Measurements from ENCODE around the gene TBC1D22A.
"Not testable (repeated sequence)": the region's sequence is repeated elsewhere in the genome, so short reads cannot be mapped to it uniquely, and the experiment has no call there.

The TBC1D22A gene

DNA sequence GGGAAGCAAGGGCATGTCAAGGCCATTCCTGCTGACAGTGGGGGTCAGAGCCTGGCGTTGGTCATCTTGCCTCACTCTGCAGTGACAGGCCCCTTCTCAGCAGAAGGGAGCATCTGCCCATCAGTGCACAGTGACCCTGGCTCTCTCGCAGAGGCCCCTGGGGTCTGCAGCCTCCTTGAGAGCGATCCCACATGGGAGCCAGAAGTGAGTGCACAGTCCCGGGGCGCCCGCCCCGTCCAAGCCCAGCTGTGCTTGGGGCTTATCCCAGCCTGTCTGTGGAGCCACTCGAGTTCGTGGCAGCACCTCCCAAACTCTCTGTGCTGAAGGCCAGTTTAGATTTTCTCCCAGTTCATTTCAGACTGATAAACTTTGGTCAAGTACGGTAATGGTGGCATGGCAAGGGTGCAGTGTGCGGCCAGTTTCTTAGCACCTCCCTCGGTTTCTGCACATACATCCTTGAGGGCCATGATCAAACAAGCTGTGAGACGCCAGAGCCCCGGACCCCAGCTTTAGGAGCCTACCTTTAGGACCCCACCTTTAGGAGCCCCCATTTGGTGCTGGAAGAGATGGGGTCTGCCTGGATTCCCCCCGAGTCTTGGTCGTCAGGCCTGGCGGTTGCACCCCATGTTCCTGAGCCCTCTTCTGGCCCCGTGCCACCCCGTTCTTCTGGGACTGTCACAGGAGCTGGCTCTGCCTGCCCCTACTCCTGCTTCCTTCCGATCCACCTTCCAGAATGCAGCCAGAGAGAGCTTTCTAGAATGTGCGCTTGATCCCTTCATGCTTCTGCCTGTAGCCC lies 369.4 kb downstream of the TBC1D22A start:
- FAIRE-seq, result no peak
- DNase-seq (ENCODE audit: low spot score), result no peak

DNA sequence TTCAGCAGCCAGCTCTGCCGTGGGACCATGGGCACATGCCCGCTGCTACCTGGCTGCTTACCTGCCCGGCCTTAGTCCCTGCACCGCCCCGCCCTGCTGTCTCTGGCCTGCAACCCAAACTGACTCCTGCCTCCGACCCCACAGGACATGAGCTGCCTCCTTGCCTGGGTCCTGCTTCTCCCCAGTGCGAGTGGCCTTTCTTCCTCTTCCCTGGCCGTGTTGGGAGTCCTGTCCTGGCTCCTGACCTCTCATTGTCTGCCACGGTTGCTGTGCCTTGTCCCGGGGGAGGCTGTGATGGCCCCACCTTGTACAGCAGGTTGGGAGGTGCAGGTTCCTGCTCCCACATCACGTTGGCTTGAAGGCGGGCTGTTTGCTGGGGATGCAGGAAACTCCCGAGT lies 370.0 kb downstream of the TBC1D22A start:
- DNase-seq (ENCODE audit: low spot score) (no peak), FAIRE-seq (no peak)

DNA sequence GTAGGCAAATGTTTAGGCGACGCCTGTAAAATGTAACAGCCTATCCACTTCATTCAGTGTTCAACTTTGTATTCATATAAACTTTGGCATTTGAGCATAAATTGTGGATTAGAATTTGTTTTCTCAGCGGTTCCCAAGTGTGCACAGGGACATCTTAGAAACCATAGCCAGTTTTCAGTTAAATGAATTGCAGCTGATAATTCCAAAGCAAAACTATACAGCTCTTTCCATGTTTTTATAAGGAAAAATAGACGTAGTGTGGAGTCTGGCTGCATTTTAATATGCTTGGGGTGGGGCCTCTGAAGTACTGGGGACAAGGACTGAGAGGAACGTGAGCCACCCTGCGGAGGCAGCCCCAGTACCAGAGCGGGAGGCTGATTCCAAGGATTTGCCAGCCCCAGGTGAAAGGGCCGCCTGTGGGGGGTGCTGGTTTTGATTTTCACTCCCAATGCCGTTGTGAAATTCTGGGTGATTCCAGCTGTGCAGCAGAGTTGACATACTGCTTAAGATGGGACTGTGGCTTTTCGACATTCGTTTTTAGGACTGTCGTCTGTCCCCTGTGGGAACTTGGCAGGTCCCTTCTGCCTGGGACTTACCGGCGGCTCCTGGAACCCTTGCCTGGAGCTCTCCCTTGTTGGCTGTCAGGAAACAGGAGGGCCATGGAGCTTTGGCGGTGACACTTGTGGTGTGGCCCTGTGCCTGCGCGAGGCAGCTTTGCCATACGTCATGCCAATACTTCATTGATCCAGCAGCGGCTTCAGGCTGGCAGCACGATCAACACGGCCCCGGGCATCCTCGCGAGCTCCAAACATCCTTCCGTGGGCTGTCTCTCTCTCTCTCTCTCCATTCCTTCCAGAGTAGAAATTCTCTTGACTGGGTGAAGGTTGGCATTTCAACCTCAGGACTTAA lies 370.9 kb downstream of the TBC1D22A start:
- no peak for DNase-seq (ENCODE audit: low spot score)
- FAIRE-seq, result no peak

DNA sequence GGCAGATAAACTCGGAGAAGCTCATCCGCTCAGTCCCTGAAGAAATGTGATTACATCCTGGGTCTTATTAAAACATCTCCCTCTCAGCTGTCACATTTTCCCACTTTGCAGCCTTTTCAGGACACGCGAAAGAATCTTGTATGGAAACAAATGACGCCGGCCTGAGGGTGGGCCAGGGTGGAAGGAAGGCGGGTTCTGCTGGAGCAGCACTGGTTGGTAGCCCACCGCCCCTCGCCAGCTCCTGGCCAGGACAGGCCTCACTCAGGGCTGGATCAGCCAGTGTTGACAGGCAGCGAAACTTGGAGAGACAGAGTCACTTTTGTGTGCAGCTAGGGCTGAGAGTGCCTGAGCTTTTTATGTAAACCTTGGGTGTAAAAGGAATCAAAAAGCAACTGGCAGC lies 371.8 kb downstream of the TBC1D22A start:
- FAIRE-seq (no peak), DNase-seq (ENCODE audit: low spot score) (no peak)

DNA sequence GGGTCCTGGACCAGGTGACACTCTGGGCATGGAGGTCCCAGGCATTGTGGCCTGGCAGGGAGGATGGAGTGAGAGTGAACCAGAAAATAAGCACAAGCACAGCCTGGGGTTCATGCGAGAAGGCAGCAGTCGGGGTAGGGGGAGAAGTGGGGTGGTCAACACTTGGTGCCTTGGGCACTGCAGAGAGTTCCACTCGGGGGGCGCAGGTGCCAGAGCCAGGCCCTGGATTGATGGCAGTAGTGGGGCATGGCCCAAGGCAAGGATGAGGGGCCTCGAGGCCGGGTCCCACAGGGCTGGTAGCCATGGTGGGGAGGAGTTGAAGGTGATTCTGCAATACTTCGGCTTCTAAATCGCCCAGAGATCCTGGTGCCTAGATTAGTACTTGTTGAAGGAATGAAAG lies 372.9 kb downstream of the TBC1D22A start:
- FAIRE-seq, result no peak
- no peak for DNase-seq (ENCODE audit: low spot score)

DNA sequence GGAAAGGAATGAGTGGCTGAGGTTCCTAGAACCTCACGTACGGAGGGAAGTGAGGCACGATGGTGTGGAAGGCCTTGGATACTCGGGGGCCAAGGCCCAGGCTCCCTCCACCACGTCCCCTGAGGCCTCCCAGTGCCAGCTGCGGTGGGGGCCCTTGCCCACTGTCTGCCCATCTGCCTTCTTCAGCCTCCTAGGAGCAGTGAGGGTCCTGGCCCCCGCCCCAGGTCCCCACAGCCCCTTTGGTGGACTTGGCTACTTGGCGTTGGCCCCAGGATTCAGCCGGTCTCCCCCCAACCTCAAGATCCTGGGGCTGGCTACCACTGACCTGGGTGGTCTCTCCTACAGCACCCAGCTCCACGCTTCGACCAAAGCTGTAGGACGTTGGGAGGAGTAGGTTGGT lies 373.6 kb downstream of the TBC1D22A start:
- no peak for DNase-seq (ENCODE audit: low spot score)
- no peak for FAIRE-seq

DNA sequence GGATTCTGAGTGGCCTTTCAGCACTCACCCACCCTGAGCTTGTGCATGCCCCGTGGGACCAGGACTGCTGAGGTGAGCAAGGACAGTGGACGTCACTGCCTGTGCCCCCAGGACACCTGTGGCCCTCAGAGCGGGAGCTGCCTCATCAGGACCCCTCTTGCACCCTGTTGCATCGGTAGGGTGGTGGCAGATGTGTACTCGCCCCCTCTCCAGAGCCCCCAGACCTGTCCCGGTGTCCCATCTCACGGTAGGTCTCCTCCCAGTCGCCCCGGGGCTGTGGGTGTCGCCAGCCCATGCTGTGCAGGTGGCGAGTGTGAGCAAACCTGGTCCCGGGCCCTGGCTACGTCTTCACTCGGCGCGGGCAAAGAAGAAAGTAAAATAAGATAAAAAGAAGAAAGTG lies 374.2 kb downstream of the TBC1D22A start:
- DNase-seq (ENCODE audit: low spot score) (no peak), FAIRE-seq (no peak)

DNA sequence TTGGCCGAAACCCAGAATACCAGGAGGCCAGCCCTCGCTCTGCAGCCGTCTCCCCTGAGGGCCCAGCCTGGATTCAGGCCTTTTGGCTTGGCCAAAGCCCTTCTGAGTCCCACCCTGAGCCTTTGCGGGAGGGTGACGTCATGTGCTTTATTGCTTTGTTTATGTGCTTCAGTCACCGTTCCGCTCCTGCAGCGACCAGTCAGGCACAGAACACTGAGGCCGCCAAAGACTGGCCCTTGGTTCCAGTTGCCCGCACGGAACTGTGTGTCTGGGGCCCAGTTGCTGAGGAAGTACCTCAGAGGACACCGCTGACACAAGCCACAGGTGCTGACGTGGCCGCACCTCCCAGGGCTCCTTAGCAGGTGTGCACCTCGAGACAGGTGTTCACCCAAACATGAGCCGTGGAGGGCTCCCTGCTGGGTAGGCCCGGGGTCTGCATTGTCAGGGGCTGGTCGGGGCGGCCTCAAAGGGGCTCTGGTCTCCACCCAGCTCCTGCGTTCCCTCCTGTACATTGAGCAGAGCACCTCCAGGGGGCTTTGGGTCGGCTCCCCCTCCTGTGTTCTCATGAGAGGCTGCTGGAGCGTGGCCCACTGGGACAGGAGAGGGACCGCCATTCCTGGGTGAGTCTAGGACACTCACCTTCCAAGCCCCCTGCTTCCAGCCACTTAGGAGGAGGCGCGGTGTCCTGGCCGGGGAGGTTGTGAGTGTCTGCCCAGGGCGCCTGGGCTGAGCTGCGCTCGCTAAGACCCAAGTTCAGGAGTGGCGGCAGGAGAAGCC lies 376.8 kb downstream of the TBC1D22A start:
- no peak for DNase-seq (ENCODE audit: low spot score)
- FAIRE-seq, result no peak

DNA sequence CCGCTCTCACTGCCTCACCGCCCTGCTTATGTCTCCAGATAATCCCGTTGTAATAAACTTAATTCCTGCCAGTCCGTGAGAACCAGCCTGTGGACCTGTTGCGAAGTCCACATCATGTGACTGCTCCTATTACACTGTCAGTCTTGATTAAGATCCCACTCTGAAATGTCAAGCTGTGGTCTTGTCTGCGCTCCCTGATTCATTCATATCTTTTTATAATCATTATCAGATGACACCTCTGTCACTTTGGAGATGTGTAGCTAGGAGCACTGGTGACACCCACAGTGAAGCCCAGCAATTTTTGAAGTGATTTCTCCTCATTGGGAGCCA lies 377.3 kb downstream of the TBC1D22A start:
- FAIRE-seq, result no peak

DNA sequence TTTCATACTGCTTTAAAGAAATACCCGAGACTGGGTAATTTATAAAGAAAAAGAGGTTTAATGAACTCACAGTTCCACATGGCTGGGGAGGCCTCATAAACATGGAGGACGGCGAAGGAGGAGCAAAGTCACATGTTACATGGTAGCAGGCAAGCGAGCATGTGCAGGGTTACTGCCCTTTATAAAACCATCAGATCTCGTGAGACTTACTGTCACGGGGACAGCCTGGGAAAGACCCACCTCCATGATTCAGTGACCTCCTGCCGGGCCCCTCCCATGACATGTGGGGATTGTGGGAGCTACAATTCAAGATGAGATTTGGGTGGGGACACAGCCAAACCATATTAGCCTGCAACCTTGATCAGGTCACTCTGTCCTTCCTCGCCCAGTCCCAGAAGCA lies 378.5 kb downstream of the TBC1D22A start:
- FAIRE-seq; DNase-seq (ENCODE audit: low spot score): not testable (repeated sequence)

More for the DNA sequence above, 377.3 kb downstream of the TBC1D22A start:
- no peak for DNase-seq (ENCODE audit: low spot score)

DNA sequence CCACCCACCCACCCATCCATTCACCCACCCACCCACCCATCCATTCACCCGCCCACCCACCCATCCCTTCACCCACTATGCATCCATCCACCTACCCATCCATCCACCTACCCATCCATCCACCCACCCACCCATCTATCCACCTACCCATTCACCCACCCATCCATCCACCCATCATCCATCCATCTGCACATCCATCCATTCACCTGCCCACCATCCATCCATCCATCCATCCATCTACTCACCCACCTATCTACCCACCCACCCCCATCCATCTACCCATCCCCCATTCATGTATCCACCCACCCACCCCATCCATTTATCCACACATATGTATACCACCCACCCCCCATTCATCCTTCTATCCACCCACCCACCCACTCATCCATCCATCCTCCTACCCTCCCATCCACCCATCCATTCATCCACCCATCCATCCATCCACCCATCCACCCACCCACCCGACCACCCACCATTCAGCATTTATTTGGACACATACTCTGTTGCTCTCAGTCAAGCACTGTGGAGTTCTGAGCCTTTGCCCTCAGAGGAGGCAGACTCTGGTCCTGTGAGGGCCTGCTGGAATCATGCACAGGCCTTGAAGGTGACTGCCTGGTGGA lies 380.1 kb downstream of the TBC1D22A start:
- DNase-seq (ENCODE audit: low spot score) (no peak), FAIRE-seq (no peak)

DNA sequence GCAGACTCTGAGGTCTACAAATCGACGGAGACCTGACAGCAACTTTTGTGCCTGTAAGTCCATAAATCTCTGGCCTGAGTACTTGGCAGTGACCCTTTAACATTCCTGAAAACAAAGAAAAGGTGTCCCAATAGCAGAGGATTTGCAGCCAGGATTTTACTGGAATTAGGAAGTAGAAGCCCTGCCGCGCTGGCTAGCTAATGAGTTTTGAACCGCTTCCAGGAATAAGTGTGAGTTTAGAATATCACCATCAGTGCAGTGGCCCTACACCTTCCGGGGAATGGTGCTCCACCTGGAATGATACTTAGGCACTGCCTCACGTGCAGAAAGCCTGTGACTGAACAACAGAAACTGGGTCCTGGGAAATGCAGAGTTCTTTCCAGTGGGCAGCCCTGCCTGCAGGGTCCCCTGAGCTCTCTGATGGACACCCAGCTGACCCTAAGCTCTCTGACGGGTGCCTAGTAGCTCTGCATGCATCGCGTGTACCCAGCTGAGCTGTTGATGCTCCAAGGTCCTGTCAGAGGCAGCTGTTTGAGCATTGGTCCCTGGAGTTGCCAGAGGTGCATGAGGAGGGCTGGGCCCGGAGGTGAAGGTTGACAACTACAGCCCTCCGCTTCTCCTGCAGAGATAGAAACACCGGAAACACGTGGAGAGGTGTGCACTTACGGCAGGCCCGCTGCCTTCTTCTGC lies 380.9 kb downstream of the TBC1D22A start:
- no peak for DNase-seq (ENCODE audit: low spot score)
- no peak for FAIRE-seq

DNA sequence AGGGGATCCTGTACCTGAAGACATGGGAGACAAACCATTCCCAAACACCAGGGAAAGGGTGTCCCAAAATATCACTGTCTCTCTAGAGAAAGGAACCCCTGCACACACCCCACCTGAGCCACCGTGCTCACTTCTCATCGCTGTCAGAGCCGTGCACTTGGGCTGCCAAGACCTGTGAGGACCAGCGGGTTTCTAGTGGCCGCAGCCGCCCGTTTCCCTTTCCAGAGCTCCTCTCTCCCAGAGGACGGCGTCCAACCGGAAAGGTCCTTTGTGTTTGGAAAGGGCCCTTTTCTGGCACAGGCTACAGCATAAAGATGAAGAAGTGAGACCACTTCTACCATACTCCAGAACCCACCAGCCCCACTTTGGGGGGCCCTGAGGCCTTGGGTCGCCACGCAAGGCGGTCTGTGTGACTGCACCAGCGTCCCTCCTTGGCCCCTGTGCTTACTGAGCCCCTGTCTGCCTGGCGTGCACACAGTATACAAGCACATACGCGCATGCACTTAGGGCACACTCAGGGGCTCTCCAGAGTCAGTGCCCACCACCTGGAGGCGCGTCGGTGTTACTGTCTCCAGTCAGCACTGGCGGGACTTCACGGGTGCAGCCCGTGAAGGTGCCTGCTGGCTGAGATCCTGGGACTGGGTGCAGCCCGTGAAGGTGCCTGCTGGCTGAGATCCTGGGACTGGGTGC lies 381.8 kb downstream of the TBC1D22A start:
- no peak for DNase-seq (ENCODE audit: low spot score)
- FAIRE-seq, result no peak

DNA sequence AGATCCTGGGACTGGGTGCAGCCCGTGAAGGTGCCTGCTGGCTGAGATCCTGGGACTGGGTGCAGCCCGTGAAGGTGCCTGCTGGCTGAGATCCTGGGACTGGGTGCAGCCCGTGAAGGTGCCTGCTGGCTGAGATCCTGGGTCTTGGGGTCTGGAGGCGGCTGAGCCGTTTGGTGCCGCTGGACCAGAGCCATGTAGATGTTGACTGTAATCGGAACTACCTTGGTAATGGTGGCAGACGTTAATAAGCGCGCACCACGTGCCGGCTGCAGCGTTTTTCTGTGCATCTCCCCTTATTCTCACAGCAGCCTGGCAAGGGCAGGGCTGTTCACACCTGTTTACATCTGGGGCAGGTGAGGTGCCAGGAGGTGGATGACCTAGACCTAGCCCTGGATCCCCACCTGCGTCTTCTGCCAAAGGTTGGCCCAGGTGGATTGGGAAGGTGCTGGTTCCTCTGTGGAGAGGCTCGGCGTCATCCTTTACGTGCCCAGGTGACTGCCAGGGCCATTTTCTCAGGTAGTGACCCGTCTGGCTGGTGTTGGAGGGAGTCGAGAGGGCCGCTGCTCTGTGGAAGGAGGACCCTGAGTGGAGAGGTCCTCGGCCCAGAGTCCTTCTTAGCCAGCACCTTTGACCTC lies 382.5 kb downstream of the TBC1D22A start:
- FAIRE-seq, result no peak
- DNase-seq (ENCODE audit: low spot score), result no peak

DNA sequence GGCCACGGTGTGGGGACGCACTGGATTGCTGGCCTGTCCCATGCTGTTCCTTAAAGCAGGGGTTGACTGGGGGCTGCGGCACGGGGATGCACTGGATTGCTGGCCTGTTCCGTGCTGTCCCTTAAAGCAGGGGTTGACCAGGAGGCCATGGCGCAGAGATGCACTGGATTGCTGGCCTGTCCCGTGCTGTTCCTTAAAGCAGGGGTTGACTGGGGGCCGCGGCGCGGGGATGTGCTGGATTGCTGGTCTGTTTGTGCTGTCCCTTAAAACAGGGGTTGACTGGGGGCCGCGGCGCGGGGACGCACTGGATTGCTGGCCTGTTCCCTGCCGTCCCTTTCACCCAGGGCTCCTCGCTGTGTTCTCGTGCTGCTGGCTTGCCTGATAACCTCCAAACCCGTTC lies 383.4 kb downstream of the TBC1D22A start:
- no peak for DNase-seq (ENCODE audit: low spot score)
- no peak for FAIRE-seq

DNA sequence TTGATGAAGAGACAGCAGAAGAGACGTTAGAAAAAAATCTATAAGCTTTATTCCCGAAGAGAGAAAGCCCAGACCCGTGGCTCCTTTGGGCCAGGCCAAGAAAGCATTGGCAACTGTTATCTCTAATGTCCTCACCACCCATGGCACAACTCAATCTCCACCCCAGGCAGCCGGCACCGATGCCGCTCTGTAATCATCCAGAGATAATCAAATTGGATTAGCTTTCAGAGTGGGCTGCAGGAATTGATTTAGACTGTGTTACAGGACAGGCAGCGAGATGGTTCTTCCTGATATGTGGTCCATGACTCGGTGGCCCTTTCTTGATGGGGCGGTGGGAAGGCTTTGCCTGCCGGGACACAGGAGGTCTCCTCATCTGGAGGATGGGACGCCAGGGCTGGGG lies 383.9 kb downstream of the TBC1D22A start:
- FAIRE-seq (no peak), DNase-seq (ENCODE audit: low spot score) (no peak)

DNA sequence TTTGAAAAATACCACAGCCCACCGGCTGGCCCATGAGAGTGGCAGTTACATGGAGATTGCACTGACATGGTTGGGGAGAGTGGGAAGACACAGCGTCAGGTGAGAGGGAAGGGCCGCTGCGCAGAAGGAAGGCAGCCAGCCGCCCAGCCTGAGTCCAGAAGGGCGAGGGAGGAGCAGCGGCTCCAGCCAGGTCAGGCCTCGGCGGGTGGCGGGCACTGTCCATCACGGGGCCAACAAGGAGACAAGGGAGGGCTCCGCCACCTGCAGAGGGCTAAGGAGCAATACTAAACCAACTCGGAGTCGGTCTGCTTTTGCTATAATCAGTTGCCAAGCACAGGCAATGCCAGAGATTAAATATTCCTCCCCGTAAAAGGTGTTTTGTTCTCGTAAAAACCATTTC lies 384.5 kb downstream of the TBC1D22A start:
- no peak for FAIRE-seq
- DNase-seq (ENCODE audit: low spot score), result no peak

DNA sequence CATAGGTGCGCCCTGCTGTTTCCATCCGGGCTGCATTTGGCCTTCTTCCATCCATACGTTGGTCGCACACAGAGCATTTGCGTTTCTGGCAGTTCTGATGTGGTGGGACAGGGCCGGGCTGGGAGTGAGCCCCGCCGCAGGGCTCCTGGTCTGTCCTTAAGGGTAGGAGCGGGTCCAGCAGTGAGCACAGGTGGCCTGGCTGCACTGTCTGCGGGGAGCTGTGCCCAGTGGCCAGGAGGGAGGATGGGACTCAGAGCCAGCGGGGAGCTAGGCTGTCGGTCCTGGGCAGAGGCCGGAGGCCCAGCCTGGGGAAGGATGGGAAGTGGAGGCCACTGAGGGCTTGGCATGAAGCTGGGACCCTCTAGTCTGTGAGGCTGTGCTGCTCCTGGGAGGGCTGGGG lies 385.1 kb downstream of the TBC1D22A start:
- DNase-seq (ENCODE audit: low spot score) (no peak), FAIRE-seq (no peak)

DNA sequence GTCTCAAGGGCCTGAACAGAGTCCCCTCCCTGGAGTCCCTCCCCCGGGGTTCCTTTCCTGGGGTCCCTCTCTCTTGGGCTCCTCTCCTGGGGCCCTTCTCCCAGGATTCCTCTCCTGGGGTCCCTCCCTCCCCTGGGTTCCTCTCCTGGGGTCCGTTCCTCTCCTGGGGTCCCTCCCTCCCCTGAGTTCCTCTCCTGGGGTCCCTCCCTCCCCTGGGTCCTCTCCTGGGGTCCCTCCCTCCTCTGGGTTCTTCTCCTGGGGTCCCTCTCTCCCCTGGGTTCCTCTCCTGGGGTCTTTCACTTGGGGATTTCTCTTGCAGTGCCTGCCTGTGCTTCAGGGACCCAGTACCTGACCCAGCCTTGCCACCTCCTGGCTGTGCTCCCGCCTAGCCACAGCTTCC lies 386.1 kb downstream of the TBC1D22A start:
- FAIRE-seq, result no peak

More for the DNA sequence above, 386.1 kb downstream of the TBC1D22A start:
- no peak for DNase-seq (ENCODE audit: low spot score)
